ENCODE measurements around the gene RBM3.

GRCh38 chrX:48595929-48596328, 21.6 kb downstream of the RBM3 start:
- TF ChIP-seq CTCF (IDR thresholded peaks at IDR 0.05; ENCODE audit: low read depth, low read length) (no peak), EZH2phosphoT487 (IDR thresholded peaks at IDR 0.05; ENCODE audit: low read depth) (no peak)
